GM19324 (cell line): ENCODE results near the gene IFI30.
A peak's percentile ranks its signal among the peaks of the same experiment; 100 is the strongest.

Source experiments
- ATAC-seq: cut with Tn5 transposase; IDR thresholded peaks from one replicate; pipeline ENCODE4 v1.9.1; 2021; ENCODE audit warnings: mild to moderate bottlenecking, moderate library complexity; ENCODE audit not compliant: unreplicated experiment, low FRiP score

The IFI30 gene

GRCh38 chr19:18167975-18168645 is 5.5 kb upstream of the IFI30 start:
- no peak for ATAC-seq

DNA sequence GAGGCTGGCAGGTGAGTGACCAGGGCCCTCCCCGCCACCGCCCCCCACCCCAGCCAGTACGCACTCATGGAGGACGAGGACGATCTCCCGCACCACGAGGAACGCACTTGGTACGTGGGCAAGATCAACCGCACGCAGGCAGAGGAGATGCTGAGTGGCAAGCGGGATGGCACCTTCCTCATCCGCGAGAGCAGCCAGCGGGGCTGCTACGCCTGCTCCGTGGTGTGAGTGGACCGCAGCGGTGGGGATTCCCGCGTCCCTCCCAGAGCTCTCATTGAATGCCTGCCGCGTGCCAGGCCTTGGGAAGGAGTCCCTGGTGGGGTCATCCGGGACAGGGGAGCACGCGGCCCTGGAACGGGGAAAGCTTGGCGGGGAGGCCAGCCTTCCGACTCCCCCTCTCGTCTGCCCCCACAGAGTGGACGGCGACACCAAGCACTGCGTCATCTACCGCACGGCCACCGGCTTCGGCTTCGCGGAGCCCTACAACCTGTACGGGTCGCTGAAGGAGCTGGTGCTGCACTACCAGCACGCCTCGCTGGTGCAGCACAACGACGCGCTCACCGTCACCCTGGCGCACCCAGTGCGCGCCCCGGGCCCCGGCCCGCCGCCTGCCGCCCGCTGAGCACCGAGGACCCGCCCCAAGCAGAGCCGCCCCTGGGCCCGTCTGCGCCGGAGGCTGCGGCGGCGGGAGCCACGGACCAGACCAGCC is 4.8 kb upstream of the IFI30 start:
- ATAC-seq: no peak

GRCh38 chr19:18170714-18171255 is 2.8 kb upstream of the IFI30 start:
- ATAC-seq: no peak

GRCh38 chr19:18171605-18172327 is 1.8 kb upstream of the IFI30 start:
- no peak for ATAC-seq

GRCh38 chr19:18172331-18173053 is 1.1 kb upstream of the IFI30 start:
- ATAC-seq: no peak

DNA sequence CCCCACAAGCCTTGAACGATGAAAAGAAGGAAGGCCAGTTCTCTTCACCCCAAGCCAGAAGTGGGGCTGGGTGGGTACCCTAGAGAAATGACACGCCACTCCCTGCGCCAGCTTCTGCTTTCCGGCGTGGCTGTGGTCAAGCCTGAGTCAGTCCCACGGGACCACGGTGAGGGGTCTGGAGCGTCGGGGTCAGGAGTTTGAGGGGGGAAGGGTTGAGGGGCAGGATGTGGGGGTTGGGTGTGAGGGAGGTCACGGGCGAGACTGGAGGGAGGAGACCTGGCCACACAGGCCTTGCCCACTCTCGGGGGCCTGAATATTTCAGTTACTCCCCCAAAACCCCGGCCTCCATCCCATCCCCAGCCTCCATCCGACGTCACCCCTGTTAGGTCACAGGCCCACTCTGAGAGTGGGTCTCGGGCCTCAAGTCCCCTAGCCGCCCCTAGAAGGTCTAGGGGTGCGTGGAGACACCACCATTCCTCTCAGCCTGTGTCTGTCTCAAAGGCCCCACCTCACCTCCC is 500 bp upstream of the IFI30 start:
- ATAC-seq: peak; percentile 1

DNA sequence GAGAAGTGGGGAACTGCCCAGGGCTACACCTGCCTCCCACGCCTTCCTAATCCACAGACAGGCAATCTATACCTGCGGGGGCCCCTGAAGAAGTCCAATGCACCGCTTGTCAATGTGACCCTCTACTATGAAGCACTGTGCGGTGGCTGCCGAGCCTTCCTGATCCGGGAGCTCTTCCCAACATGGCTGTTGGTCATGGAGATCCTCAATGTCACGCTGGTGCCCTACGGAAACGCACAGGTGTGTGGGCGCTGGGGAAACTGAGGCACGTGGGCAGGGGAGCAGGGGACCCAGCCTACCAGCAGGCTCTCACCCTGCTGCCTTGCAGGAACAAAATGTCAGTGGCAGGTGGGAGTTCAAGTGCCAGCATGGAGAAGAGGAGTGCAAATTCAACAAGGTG is 1.4 kb downstream of the IFI30 start:
- ATAC-seq: no peak

GRCh38 chr19:18176367-18177310 is 3.0 kb downstream of the IFI30 start:
- ATAC-seq: no peak

GRCh38 chr19:18179957-18180356 is 6.3 kb downstream of the IFI30 start:
- no peak for ATAC-seq

GRCh38 chr19:18183529-18183928 is 9.9 kb downstream of the IFI30 start:
- no peak for ATAC-seq

DNA sequence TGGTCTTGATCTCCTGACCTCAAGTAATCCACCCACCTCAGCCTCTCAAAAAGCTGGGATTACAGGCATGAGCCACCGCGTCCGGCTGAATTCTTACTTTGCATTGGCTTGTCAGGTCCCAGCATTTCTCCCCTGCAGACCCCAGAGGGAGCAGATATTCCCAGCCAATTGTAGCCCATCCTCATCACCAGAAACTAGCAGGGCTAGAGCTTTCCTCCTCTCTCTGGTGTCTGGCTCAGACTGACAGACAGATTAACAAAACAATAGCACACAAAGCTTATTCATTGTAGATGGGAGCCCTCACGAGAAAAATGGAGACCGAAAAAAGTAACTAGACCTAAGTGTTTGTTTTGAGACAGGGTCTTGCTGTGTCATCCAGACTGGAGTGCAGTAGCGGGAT is 11.9 kb downstream of the IFI30 start:
- no peak for ATAC-seq

DNA sequence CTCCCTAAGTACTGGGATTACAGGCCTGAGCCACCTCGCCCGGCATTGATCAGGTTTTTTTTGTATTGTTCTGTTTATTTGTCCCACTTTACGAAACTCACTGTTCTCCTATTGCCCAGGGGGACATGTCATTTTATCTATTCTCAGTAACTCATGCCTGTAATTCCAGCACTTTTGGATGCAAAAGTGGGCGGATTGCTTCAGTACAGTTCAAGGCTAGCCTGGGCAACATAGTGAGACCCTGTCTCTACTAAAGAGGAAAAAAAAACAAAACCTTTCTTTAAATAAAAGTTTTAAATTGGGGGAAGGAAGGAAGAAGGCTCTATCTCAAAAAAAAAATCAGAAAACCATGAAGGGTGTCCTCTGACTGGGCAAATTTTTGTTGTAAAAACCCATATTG is 16.7 kb downstream of the IFI30 start:
- no peak for ATAC-seq

- no peak for ATAC-seq
These were observed 18.0 kb downstream of the IFI30 start for GRCh38 chr19:18191640-18192062.

- ATAC-seq: peak; percentile 91
These were observed 19.2 kb downstream of the IFI30 start, which contains the start of gene MPV17L2 for GRCh38 chr19:18192673-18193387. MPV17L2 (plus strand) TSS chr19:18193218; CDS start chr19:18193282, 64 bp downstream.

GRCh38 chr19:18193388-18194180 is 20.0 kb downstream of the IFI30 start:
- ATAC-seq: no peak

GRCh38 chr19:18194181-18194530 is 20.5 kb downstream of the IFI30 start:
- no peak for ATAC-seq

DNA sequence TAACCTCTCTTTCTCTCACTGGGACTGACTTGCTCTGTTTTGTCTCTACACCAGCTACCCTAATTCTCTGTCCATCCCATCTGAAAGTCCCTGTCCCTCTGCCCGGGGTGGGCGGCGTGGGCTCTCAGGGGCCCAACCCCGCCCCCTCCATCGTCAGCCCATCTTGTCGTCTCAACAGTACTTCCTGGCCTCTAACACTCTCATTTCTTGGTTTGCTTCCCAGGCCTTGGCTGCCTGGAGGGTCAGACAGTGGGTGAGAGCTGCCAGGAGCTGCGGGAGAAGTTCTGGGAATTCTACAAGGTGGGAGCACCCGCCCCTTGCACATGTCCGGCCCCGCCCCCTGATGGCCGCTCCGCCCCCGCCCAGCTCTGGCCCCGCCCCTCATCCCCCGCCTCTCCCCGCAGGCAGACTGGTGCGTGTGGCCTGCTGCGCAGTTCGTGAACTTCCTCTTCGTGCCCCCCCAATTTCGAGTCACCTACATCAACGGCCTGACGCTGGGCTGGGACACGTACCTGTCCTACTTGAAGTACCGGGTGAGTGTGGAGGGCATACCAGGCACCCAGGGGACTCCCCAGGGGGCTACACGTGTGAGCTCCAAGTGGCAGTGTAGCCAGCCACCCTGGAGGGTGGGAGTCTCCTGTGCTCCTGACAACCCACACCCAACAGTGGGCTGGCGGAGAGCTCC is 21.1 kb downstream of the IFI30 start:
- ATAC-seq: no peak
